ENCODE measurements around the gene FAM200C. TPM values are rescaled to one million over a fixed set of nuclear protein-coding genes. Genes with fewer than 3 reads are reported as not detected.

Gene FAM200C
- total RNA-seq, 1 experiment from 2014 or later = 4.2 TPM

GRCh38 chr5:160363660-160364395 is 36.0 kb downstream of the FAM200C start:
- Histone ChIP-seq H3K4me2 (ENCODE audit: low read length) (no peak overlapping the region), H2AFZ (ENCODE audit: low read depth, low read length, poor library complexity, severe bottlenecking) (no peak overlapping the region), H3K36me3 (ENCODE audit: control insufficient read depth in 1 of 2, insufficient read depth in 2 of 2, low read length in 2 of 2) (no peaks in the 10 kb centered on the region), H3K27ac (ENCODE audit: low read depth, low read length) (no peak overlapping the region), H3K27me3 (ENCODE audit: insufficient read depth, low read length) (no peaks in the 10 kb centered on the region), H3K9me2 (ENCODE audit: insufficient read depth) (no peaks in the 10 kb centered on the region), H3K9me3 (ENCODE audit: control insufficient read depth in 1 of 2, insufficient read depth in 1 of 2, low read depth in 1 of 2, low read length in 2 of 2) (no peaks in the 10 kb centered on the region), H3K9ac (ENCODE audit: low read length) (no peak overlapping the region), H3K79me2 (ENCODE audit: insufficient read depth, low read length) (no peaks in the 10 kb centered on the region), H4K20me1 (ENCODE audit: insufficient read depth) (no peaks in the 10 kb centered on the region), H3K4me1 (ENCODE audit: control insufficient read depth in 1 of 2, insufficient read depth in 2 of 2, low read length in 2 of 2) (no peaks in the 10 kb centered on the region), H3K4me3 (replicated peaks in 1 of 2; ENCODE audit: low read depth in 1 of 2, low read length in 2 of 2) (no peak overlapping the region)
- RAD21 ChIA-PET (ENCODE audit: low non-redundant PET in 1 of 2, low total read pairs in 2 of 2, uncharacterized antibody in 2 of 2, unreplicated experiment in 2 of 2) = no interaction called here
- CTCF ChIA-PET = no interaction called here
- DNase-seq (ENCODE audit: low read depth, low spot score) (no peak), ATAC-seq (no peak)
- intact Hi-C loops (cut with micrococcal nuclease) = no loop called here
- POLR2A ChIA-PET = interaction anchor here (0.6 kb wide), 1 partner anchor 26 kb away, joined by 3 read pairs; no protein-coding TSS in a partner anchor
- TF ChIP-seq POLR2A (IDR thresholded peaks at IDR 0.05; ENCODE audit: borderline replicate concordance, extremely low read depth, insufficient read depth, insufficient read length) (no peak), TCF7L2 (IDR thresholded peaks at IDR 0.05; ENCODE audit: borderline replicate concordance, extremely low read depth, insufficient read depth, insufficient read length) (no peak), EGR1 (IDR thresholded peaks at IDR 0.05; ENCODE audit: low read depth) (no peak), FOSL1 (IDR thresholded peaks at IDR 0.05; ENCODE audit: low read depth) (no peak), POLR2AphosphoS5 (IDR thresholded peaks at IDR 0.05; ENCODE audit: low read depth, low read length) (no peak), ATF3 (IDR thresholded peaks at IDR 0.05) (no peak), CBX3 (IDR thresholded peaks at IDR 0.05; ENCODE audit: low read depth) (no peak), SRF (IDR thresholded peaks at IDR 0.05; ENCODE audit: low read depth) (no peak), JUND (IDR thresholded peaks at IDR 0.05) (no peak), REST (IDR thresholded peaks at IDR 0.05; ENCODE audit: low read depth) (no peak), ZBTB33 (IDR thresholded peaks at IDR 0.05; ENCODE audit: extremely low read depth, insufficient replicate concordance, low read length) (no peak), YY1 (IDR thresholded peaks at IDR 0.05; ENCODE audit: extremely low read depth, insufficient replicate concordance, low read depth, low read length) (no peak), RAD21 (IDR thresholded peaks at IDR 0.05; ENCODE audit: low read depth) (no peak), ZNF274 (IDR thresholded peaks at IDR 0.05; ENCODE audit: low read depth, low read length) (no peak), MAX (IDR thresholded peaks at IDR 0.05) (no peak), EZH2phosphoT487 (IDR thresholded peaks at IDR 0.05; ENCODE audit: borderline replicate concordance) (no peak)
- BruUV-seq (replicated peaks) = no TSS peak
